NCI-H1417 treated with DMSO at 0.1 percent for 48 hours (cell line): ENCODE data around the gene PARD6B.
"Not testable (repeated sequence)": the region's sequence is repeated elsewhere in the genome, so short reads cannot be mapped to it uniquely, and the experiment has no call there.

Experiments
- DNase-seq: peaks from one replicate; lab custom pipeline; 2025; lab: John Stamatoyannopoulos, UW

PARD6B gene

GRCh38 chr20:50774515-50774914 lies 43.1 kb downstream of the PARD6B start:
- DNase-seq: no peak

- DNase-seq: no peak
Measured at GRCh38 chr20:50776122-50776817, 44.9 kb downstream of the PARD6B start.

- DNase-seq: no peak
Measured at GRCh38 chr20:50777373-50777772, 46.0 kb downstream of the PARD6B start.

GRCh38 chr20:50778994-50779393 lies 47.6 kb downstream of the PARD6B start:
- not testable (repeated sequence) for DNase-seq

GRCh38 chr20:50783390-50783789 lies 52.0 kb downstream of the PARD6B start:
- no peak for DNase-seq

GRCh38 chr20:50783903-50784302 lies 52.5 kb downstream of the PARD6B start:
- DNase-seq: no peak

- no peak for DNase-seq
Measured at GRCh38 chr20:50784464-50784863, 53.1 kb downstream of the PARD6B start.

- no peak for DNase-seq
Measured at GRCh38 chr20:50786703-50787102, 55.3 kb downstream of the PARD6B start.

GRCh38 chr20:50787181-50787580 lies 55.8 kb downstream of the PARD6B start:
- no peak for DNase-seq

GRCh38 chr20:50788045-50788991 lies 56.9 kb downstream of the PARD6B start:
- no peak for DNase-seq

- DNase-seq: no peak
Measured at GRCh38 chr20:50789968-50790650, 58.7 kb downstream of the PARD6B start.

- DNase-seq: peak; percentile 24
Measured at GRCh38 chr20:50790651-50791277, 59.4 kb downstream of the PARD6B start.

GRCh38 chr20:50792708-50793574 lies 61.6 kb downstream of the PARD6B start:
- DNase-seq: no peak

GRCh38 chr20:50793575-50794016 lies 62.2 kb downstream of the PARD6B start:
- not testable (repeated sequence) for DNase-seq

GRCh38 chr20:50794181-50794845 lies 62.9 kb downstream of the PARD6B start:
- no peak for DNase-seq

- DNase-seq: no peak
Measured at GRCh38 chr20:50794846-50795634, 63.7 kb downstream of the PARD6B start, which contains the start of gene BCAS4. Gene BCAS4 (plus strand): TSS chr20:50795061. CDS start chr20:50795084, 23 bp downstream.

GRCh38 chr20:50797142-50797541 lies 65.8 kb downstream of the PARD6B start:
- no peak for DNase-seq

GRCh38 chr20:50798650-50799049 lies 67.3 kb downstream of the PARD6B start:
- no peak for DNase-seq

- DNase-seq: no peak
Measured at GRCh38 chr20:50799176-50799889, 68.0 kb downstream of the PARD6B start.
